ENCODE data around the gene DNAH3.

The DNAH3 gene

GRCh38 chr16:21088646-21089538, 61.8 kb downstream of the DNAH3 start:
- no peak for TF ChIP-seq CTCF (IDR thresholded peaks at IDR 0.05; ENCODE audit: low read depth, low read length)
- H3K4me3 ChIP-seq (ENCODE audit: low read depth, low read length): no peak overlapping the region

GRCh38 chr16:21088143-21088542, 62.5 kb downstream of the DNAH3 start:
- no peak for TF ChIP-seq CTCF (IDR thresholded peaks at IDR 0.05; ENCODE audit: low read depth, low read length)
- no peak overlapping the region for H3K4me3 ChIP-seq (ENCODE audit: low read depth, low read length)

- H3K4me3 ChIP-seq (ENCODE audit: low read depth, low read length): no peak overlapping the region
- no peak for TF ChIP-seq CTCF (IDR thresholded peaks at IDR 0.05; ENCODE audit: low read depth, low read length)
Measured at GRCh38 chr16:21084631-21085225, 65.9 kb downstream of the DNAH3 start.

- no peak overlapping the region for H3K4me3 ChIP-seq (ENCODE audit: low read depth, low read length)
- peak; percentile 77 for TF ChIP-seq CTCF (IDR thresholded peaks at IDR 0.05; ENCODE audit: low read depth, low read length)
Measured at GRCh38 chr16:21083729-21084268, 66.8 kb downstream of the DNAH3 start.

GRCh38 chr16:21081329-21081728, 69.3 kb downstream of the DNAH3 start:
- H3K4me3 ChIP-seq (ENCODE audit: low read depth, low read length): no peak overlapping the region
- no peak for TF ChIP-seq CTCF (IDR thresholded peaks at IDR 0.05; ENCODE audit: low read depth, low read length)

- H3K4me3 ChIP-seq (ENCODE audit: low read depth, low read length): no peak overlapping the region
- TF ChIP-seq CTCF (IDR thresholded peaks at IDR 0.05; ENCODE audit: low read depth, low read length): no peak
Measured at GRCh38 chr16:21078563-21078962, 72.1 kb downstream of the DNAH3 start.

All from WI38 (cell line).